Left lobe of liver (tissue), 2 donors: ENCODE data around the gene ESRRG. TPM values are rescaled to one million over a fixed set of nuclear protein-coding genes. Genes with fewer than 3 reads are reported as not detected.
"Not testable (repeated sequence)": the region's sequence is repeated elsewhere in the genome, so short reads cannot be mapped to it uniquely, and the experiment has no call there.

ENCODE experiments used
- ATAC-seq: fragments of 200-7000 bp; cut with Tn5 transposase; one replicate; pipeline ENCODE4 v1.9.1; 2020; ENCODE audit warnings: mild to moderate bottlenecking, moderate library complexity
- DNase-seq: peaks from one replicate; pipeline ENCODE4 v3.0.0-alpha.2; 2020; ENCODE audit warnings: low spot score
- total RNA-seq: library from RNA; stranded (reverse); gene quantifications from one replicate; pipeline ENCODE4 v1.2.1, GENCODE V29; 2021
- donor health status: DM: no; HTN: no; CAD: no; lungs with moderate emphysema.
- donor health status: DM: no; HTN: yes; CAD: no.

ESRRG gene
- total RNA-seq, 1 donor from 2014 or later: 1.4 TPM

GRCh38 chr1:216580538-216581057 is 142.6 kb downstream of the ESRRG start:
- no peak for DNase-seq
- ATAC-seq: no peak

GRCh38 chr1:216576234-216576937 is 146.8 kb downstream of the ESRRG start:
- DNase-seq (no peak), ATAC-seq (no peak)

- DNase-seq (no peak), ATAC-seq (peak; percentile 50)
These were observed 156.5 kb downstream of the ESRRG start for GRCh38 chr1:216566641-216567205.

GRCh38 chr1:216563087-216563486 is 160.1 kb downstream of the ESRRG start:
- DNase-seq (no peak), ATAC-seq (no peak)

- DNase-seq: no peak
- peak; percentile 74 for ATAC-seq
These were observed 160.8 kb downstream of the ESRRG start for GRCh38 chr1:216562383-216562782.

GRCh38 chr1:216560527-216560926 is 162.7 kb downstream of the ESRRG start:
- ATAC-seq: no peak
- DNase-seq: no peak

- DNase-seq (no peak), ATAC-seq (no peak)
These were observed 163.9 kb downstream of the ESRRG start for GRCh38 chr1:216559359-216559758.

- no peak for DNase-seq
- no peak for ATAC-seq
These were observed 167.6 kb downstream of the ESRRG start for GRCh38 chr1:216555653-216556052.

- ATAC-seq (no peak), DNase-seq (no peak)
These were observed 168.3 kb downstream of the ESRRG start for GRCh38 chr1:216554934-216555333.

- DNase-seq: no peak
- no peak for ATAC-seq
These were observed 169.5 kb downstream of the ESRRG start for GRCh38 chr1:216553766-216554165.

- DNase-seq (no peak), ATAC-seq (no peak)
These were observed 170.2 kb downstream of the ESRRG start for GRCh38 chr1:216553040-216553439.

GRCh38 chr1:216549796-216550195 is 173.4 kb downstream of the ESRRG start:
- ATAC-seq (no peak), DNase-seq (no peak)

GRCh38 chr1:216542741-216543140 is 180.5 kb downstream of the ESRRG start:
- ATAC-seq: no peak

GRCh38 chr1:216542263-216542662 is 181.0 kb downstream of the ESRRG start:
- ATAC-seq: no peak
- DNase-seq: no peak

More at GRCh38 chr1:216542741-216543140, 180.5 kb downstream of the ESRRG start:
- no peak for DNase-seq

- ATAC-seq (no peak), DNase-seq (no peak)
These were observed 187.5 kb downstream of the ESRRG start for GRCh38 chr1:216535751-216536150.

- no peak for DNase-seq
These were observed 188.2 kb downstream of the ESRRG start for GRCh38 chr1:216535059-216535458.

GRCh38 chr1:216533776-216534175 is 189.5 kb downstream of the ESRRG start:
- no peak for DNase-seq
- ATAC-seq: no peak

More at GRCh38 chr1:216535059-216535458, 188.2 kb downstream of the ESRRG start:
- ATAC-seq: no peak

- ATAC-seq (no peak), DNase-seq (no peak)
These were observed 190.9 kb downstream of the ESRRG start for GRCh38 chr1:216532251-216532798.

GRCh38 chr1:216531263-216532239 is 191.7 kb downstream of the ESRRG start:
- peak; percentile 49 for DNase-seq
- peak; percentile 84 for ATAC-seq

GRCh38 chr1:216529851-216530250 is 193.4 kb downstream of the ESRRG start:
- ATAC-seq: peak; percentile 10
- DNase-seq: not testable (repeated sequence)

GRCh38 chr1:216528816-216529215 is 194.4 kb downstream of the ESRRG start:
- ATAC-seq (peak; percentile 27), DNase-seq (no peak)
